HEK293 (cell line): ENCODE data around the gene FALEC.

Experiments used
- CTCF ChIA-PET: fragments of 350-600 bp; formaldehyde crosslinking; extraction: SDS; loops from one replicate; lab custom pipeline; 2021; ENCODE audit warnings: antibody characterized with exemption; lab: Yijun Ruan, JAX
- POLR2A ChIA-PET: fragments of 300-600 bp; formaldehyde crosslinking; extraction: SDS; loops from one replicate; lab custom pipeline; 2020; ENCODE audit warnings: antibody characterized with exemption, inconsistent platforms; lab: Yijun Ruan, JAX
- H3K27ac ChIP-seq: fragments of 200-500 bp; sonication (Bioruptor generic); 2 replicates; pipeline ENCODE4 v1.5.1; 2014; ENCODE audit warnings: low read depth, low read length, control low read depth, inconsistent platforms; ENCODE audit errors: extremely low read depth
- H3K36me3 ChIP-seq, 2 experiments: fragments of 200-500 bp in 1 of 2; sonication (Bioruptor generic) in 1 of 2; 1 replicate in 1 of 2; 2 replicates in 1 of 2; pipeline ENCODE4 v1.5.1; 2014 to 2017; ENCODE audit warnings: inconsistent platforms in 2 of 2, low read length in 2 of 2; ENCODE audit not compliant: control insufficient read depth in 2 of 2, insufficient read depth in 1 of 2
- H3K4me1 ChIP-seq: fragments of 200-500 bp; sonication (Bioruptor generic); 2 replicates; pipeline ENCODE4 v1.5.1; 2014; ENCODE audit warnings: mild to moderate bottlenecking, low read length, inconsistent platforms; ENCODE audit not compliant: control insufficient read depth, insufficient read depth
- H3K4me3 ChIP-seq: 2 replicates; pipeline ENCODE4 v1.5.1; 2011; ENCODE audit warnings: low read depth, mild to moderate bottlenecking, control low read depth, low read length, moderate library complexity
- H3K9me3 ChIP-seq: fragments of 200-500 bp; sonication (Bioruptor generic); 2 replicates; pipeline ENCODE4 v1.5.1; 2014; ENCODE audit warnings: low read depth, low read length, inconsistent platforms; ENCODE audit not compliant: control insufficient read depth, insufficient read depth
- GLI4 ChIP-seq: fragments of 450-650 bp; formaldehyde crosslinking; IDR thresholded peaks from 2 replicates; pipeline ENCODE4 v1.5.1; 2016; ENCODE audit warnings: missing biosample characterization, missing genetic modification characterization
- GLIS1 ChIP-seq: fragments of 450-650 bp; formaldehyde crosslinking; IDR thresholded peaks from 2 replicates; pipeline ENCODE4 v1.5.1; 2016; ENCODE audit warnings: missing biosample characterization, missing genetic modification characterization
- IKZF3 ChIP-seq: fragments of 450-650 bp; IDR thresholded peaks from 2 replicates; pipeline ENCODE4 v1.5.0; 2018; ENCODE audit warnings: missing biosample characterization, mild to moderate bottlenecking, missing genetic modification characterization, moderate library complexity
- KLF1 ChIP-seq: fragments of 450-650 bp; formaldehyde crosslinking; IDR thresholded peaks from 2 replicates; pipeline ENCODE4 v1.5.1; 2016; ENCODE audit warnings: missing biosample characterization, missing genetic modification characterization
- KLF10 ChIP-seq: fragments of 450-650 bp; IDR thresholded peaks from 2 replicates; pipeline ENCODE4 v1.5.1; 2018; ENCODE audit warnings: missing biosample characterization, mild to moderate bottlenecking, missing genetic modification characterization
- KLF16 ChIP-seq: fragments of 450-650 bp; formaldehyde crosslinking; IDR thresholded peaks from 2 replicates; pipeline ENCODE4 v1.5.1; 2017; ENCODE audit warnings: missing biosample characterization, missing genetic modification characterization
- KLF7 ChIP-seq: fragments of 450-650 bp; formaldehyde crosslinking; IDR thresholded peaks from 2 replicates; pipeline ENCODE4 v1.5.1; 2016; ENCODE audit warnings: missing biosample characterization, missing genetic modification characterization, borderline replicate concordance
- KLF8 ChIP-seq: fragments of 450-650 bp; formaldehyde crosslinking; IDR thresholded peaks from 2 replicates; pipeline ENCODE4 v1.5.1; 2016; ENCODE audit warnings: missing biosample characterization, missing genetic modification characterization
- KLF9 ChIP-seq: fragments of 450-650 bp; formaldehyde crosslinking; IDR thresholded peaks from 2 replicates; pipeline ENCODE4 v1.5.1; 2016; ENCODE audit warnings: missing biosample characterization, missing genetic modification characterization, low read depth
- SP2 ChIP-seq: fragments of 450-650 bp; formaldehyde crosslinking; IDR thresholded peaks from 2 replicates; pipeline ENCODE4 v1.5.1; 2016; ENCODE audit warnings: missing biosample characterization, missing genetic modification characterization
- SP3 ChIP-seq: fragments of 450-650 bp; formaldehyde crosslinking; IDR thresholded peaks from 2 replicates; pipeline ENCODE4 v1.5.1; 2016; ENCODE audit warnings: missing biosample characterization, missing genetic modification characterization
- SP7 ChIP-seq: fragments of 450-650 bp; formaldehyde crosslinking; IDR thresholded peaks from 2 replicates; pipeline ENCODE4 v1.5.1; 2016; ENCODE audit warnings: missing biosample characterization, missing genetic modification characterization
- ZBTB17 ChIP-seq: fragments of 450-650 bp; formaldehyde crosslinking; IDR thresholded peaks from 2 replicates; pipeline ENCODE4 v1.5.1; 2016; ENCODE audit warnings: missing biosample characterization, missing genetic modification characterization
- ZBTB20 ChIP-seq: fragments of 450-650 bp; formaldehyde crosslinking; IDR thresholded peaks from 2 replicates; pipeline ENCODE4 v1.5.1; 2016; ENCODE audit warnings: missing biosample characterization, missing genetic modification characterization
- ZBTB21 ChIP-seq: fragments of 450-650 bp; formaldehyde crosslinking; IDR thresholded peaks from 2 replicates; pipeline ENCODE4 v1.5.1; 2017; ENCODE audit warnings: missing biosample characterization, missing genetic modification characterization
- ZBTB48 ChIP-seq: fragments of 450-650 bp; formaldehyde crosslinking; IDR thresholded peaks from 2 replicates; pipeline ENCODE4 v1.5.1; 2016; ENCODE audit warnings: missing biosample characterization, missing genetic modification characterization
- ZIC2 ChIP-seq: fragments of 450-650 bp; formaldehyde crosslinking; IDR thresholded peaks from 2 replicates; pipeline ENCODE4 v1.5.1; 2016; ENCODE audit warnings: missing biosample characterization, missing genetic modification characterization
- ZNF324 ChIP-seq: fragments of 450-650 bp; formaldehyde crosslinking; IDR thresholded peaks from 2 replicates; pipeline ENCODE4 v1.5.1; 2016; ENCODE audit warnings: missing biosample characterization, missing genetic modification characterization
- ZNF335 ChIP-seq: fragments of 450-650 bp; formaldehyde crosslinking; conservative IDR thresholded peaks from 2 replicates; pipeline ENCODE4 v1.5.1; 2016; ENCODE audit warnings: missing biosample characterization, missing genetic modification characterization
- ZNF366 ChIP-seq: fragments of 450-650 bp; formaldehyde crosslinking; conservative IDR thresholded peaks from 2 replicates; pipeline ENCODE4 v1.5.1; 2016; ENCODE audit warnings: missing biosample characterization, missing genetic modification characterization
- ZNF394 ChIP-seq: fragments of 450-650 bp; formaldehyde crosslinking; IDR thresholded peaks from 2 replicates; pipeline ENCODE4 v1.5.1; 2016; ENCODE audit warnings: missing biosample characterization, missing genetic modification characterization, mild to moderate bottlenecking, moderate library complexity, borderline replicate concordance
- ZNF416 ChIP-seq: fragments of 450-650 bp; formaldehyde crosslinking; IDR thresholded peaks from 2 replicates; pipeline ENCODE4 v1.5.1; 2016; ENCODE audit warnings: missing biosample characterization, missing genetic modification characterization
- ZNF433 ChIP-seq: fragments of 450-650 bp; formaldehyde crosslinking; IDR thresholded peaks from 2 replicates; pipeline ENCODE4 v1.5.1; 2016; ENCODE audit warnings: missing biosample characterization, missing genetic modification characterization, low read depth
- ZNF561 ChIP-seq: fragments of 450-650 bp; IDR thresholded peaks from 2 replicates; pipeline ENCODE4 v1.5.1; 2018; ENCODE audit warnings: missing biosample characterization, missing genetic modification characterization, borderline replicate concordance
- ZNF629 ChIP-seq: fragments of 450-650 bp; formaldehyde crosslinking; IDR thresholded peaks from 2 replicates; pipeline ENCODE4 v1.5.1; 2017; ENCODE audit warnings: missing biosample characterization, missing genetic modification characterization
- ZNF791 ChIP-seq: fragments of 450-650 bp; formaldehyde crosslinking; IDR thresholded peaks from 2 replicates; pipeline ENCODE4 v1.5.1; 2016; ENCODE audit warnings: missing biosample characterization, missing genetic modification characterization
- ZSCAN30 ChIP-seq: fragments of 450-650 bp; IDR thresholded peaks from 2 replicates; pipeline ENCODE4 v1.5.1; 2018; ENCODE audit warnings: missing biosample characterization, mild to moderate bottlenecking, missing genetic modification characterization, moderate library complexity
- TF ChIP-seq, protein P1 (sequence below): fragments of 450-650 bp; formaldehyde crosslinking; IDR thresholded peaks from 2 replicates; pipeline ENCODE4 v1.5.1; 2016; ENCODE audit warnings: missing biosample characterization, missing genetic modification characterization
- TF ChIP-seq, protein P2 (sequence below): fragments of 450-650 bp; formaldehyde crosslinking; IDR thresholded peaks from 2 replicates; pipeline ENCODE4 v1.5.1; 2017; ENCODE audit warnings: missing biosample characterization, missing genetic modification characterization
- TF ChIP-seq, protein P3 (sequence below): fragments of 450-650 bp; formaldehyde crosslinking; IDR thresholded peaks from 2 replicates; pipeline ENCODE4 v1.5.1; 2016; ENCODE audit warnings: missing biosample characterization, missing genetic modification characterization
- TF ChIP-seq, protein P4 (sequence below): fragments of 450-650 bp; formaldehyde crosslinking; IDR thresholded peaks from 2 replicates; pipeline ENCODE4 v1.5.1; 2016; ENCODE audit warnings: missing biosample characterization, missing genetic modification characterization
- TF ChIP-seq, protein P5 (sequence below): fragments of 450-650 bp; formaldehyde crosslinking; IDR thresholded peaks from 2 replicates; pipeline ENCODE4 v1.5.1; 2017; ENCODE audit warnings: missing biosample characterization, missing genetic modification characterization

Gene FALEC

DNA sequence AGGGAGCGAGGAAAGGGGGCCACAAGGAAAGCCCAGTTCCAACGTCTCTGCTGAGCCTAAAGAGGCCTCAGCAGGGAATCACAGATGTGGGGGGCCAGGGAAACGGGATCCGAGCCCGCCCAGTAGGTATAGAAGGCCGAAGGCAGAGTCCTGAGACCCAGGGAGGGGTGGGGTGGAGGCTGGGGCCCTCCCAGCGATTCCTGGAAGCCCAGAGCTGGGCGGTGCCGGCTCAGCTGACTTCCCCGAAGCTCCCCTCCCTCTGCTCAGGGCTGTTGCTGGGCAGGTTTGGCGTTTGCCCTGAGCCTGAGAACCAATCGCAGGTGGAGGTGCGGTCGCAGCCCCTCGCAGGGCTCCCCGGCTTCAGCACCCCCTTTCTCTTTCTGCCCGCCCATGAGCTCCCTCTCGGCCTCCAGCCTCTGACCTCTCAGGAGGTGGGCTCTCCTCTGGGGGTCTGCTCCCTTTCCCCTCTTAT is 46.5 kb downstream of the FALEC start:
- H3K4me3 ChIP-seq, result peak overlapping the region; percentile 56
- CTCF ChIA-PET, result interaction anchor here (0.6 to 5.1 kb wide), 12 partner anchors 8 to 1918 kb away, joined by 3 to 62 read pairs (median 9); partner anchors contain the start of genes CTSK, MCL1 and MINDY1
- peaks cover 21% of the 10 kb centered on the region for H3K4me1 ChIP-seq
- H3K36me3 ChIP-seq, result no peaks in the 10 kb centered on the region
- POLR2A ChIA-PET, result interaction anchor here (0.7 to 8.8 kb wide), 10 partner anchors 12 to 266 kb away, joined by 3 to 272 read pairs (median 4); partner anchors contain the start of genes ADAMTSL4, ENSA, GOLPH3L and MCL1
- peak overlapping the region; percentile 96 for H3K27ac ChIP-seq
- H3K9me3 ChIP-seq, result no peaks in the 10 kb centered on the region
- TF ChIP-seq ZNF366 (peak; percentile 8; the same call in 1 of the 2 replicates), KLF10 (tag by site-specific recombination) (peak; percentile 100), ZBTB21 (tag by site-specific recombination) (peak; percentile 55; the same call in 1 of the 2 replicates), KLF9 (tag by site-specific recombination) (peak; percentile 89), ZSCAN30 (peak; percentile 24; the same call in 1 of the 2 replicates), KLF1 (tag by site-specific recombination) (peak; percentile 98), ZNF394 (tag by site-specific recombination) (no peak), ZNF335 (0 out of 2 replicates have a peak, but pooled peaks have one; percentile 1), KLF8 (tag by site-specific recombination) (peak; percentile 82), SP2 (tag by site-specific recombination) (peak; percentile 85), KLF7 (peak; percentile 88; the same call in 1 of the 2 replicates), ZNF791 (tag by site-specific recombination) (no peak), ZIC2 (tag by site-specific recombination) (peak; percentile 81; the same call in 1 of the 2 replicates), ZNF561 (peak; percentile 39; the same call in 1 of the 2 replicates), GLIS1 (tag by site-specific recombination) (peak; percentile 97), ZNF433 (no peak), ZBTB48 (peak; percentile 81; the same call in 1 of the 2 replicates), ZNF324 (tag by site-specific recombination) (peak; percentile 65; the same call in 1 of the 2 replicates), GLI4 (tag by site-specific recombination) (no peak), ZNF629 (tag by site-specific recombination) (peak; percentile 55; the same call in 1 of the 2 replicates), KLF16 (tag by site-specific recombination) (peak; percentile 76), ZNF416 (no peak), SP3 (tag by site-specific recombination) (peak; percentile 73), IKZF3 (peak; percentile 51; the same call in 1 of the 2 replicates), ZBTB20 (tag by site-specific recombination) (peak; percentile 95), SP7 (tag by site-specific recombination) (peak; percentile 63; the same call in 1 of the 2 replicates), ZBTB17 (tag by site-specific recombination) (peak; percentile 58; the same call in 1 of the 2 replicates)
- TF ChIP-seq, protein P1, sequence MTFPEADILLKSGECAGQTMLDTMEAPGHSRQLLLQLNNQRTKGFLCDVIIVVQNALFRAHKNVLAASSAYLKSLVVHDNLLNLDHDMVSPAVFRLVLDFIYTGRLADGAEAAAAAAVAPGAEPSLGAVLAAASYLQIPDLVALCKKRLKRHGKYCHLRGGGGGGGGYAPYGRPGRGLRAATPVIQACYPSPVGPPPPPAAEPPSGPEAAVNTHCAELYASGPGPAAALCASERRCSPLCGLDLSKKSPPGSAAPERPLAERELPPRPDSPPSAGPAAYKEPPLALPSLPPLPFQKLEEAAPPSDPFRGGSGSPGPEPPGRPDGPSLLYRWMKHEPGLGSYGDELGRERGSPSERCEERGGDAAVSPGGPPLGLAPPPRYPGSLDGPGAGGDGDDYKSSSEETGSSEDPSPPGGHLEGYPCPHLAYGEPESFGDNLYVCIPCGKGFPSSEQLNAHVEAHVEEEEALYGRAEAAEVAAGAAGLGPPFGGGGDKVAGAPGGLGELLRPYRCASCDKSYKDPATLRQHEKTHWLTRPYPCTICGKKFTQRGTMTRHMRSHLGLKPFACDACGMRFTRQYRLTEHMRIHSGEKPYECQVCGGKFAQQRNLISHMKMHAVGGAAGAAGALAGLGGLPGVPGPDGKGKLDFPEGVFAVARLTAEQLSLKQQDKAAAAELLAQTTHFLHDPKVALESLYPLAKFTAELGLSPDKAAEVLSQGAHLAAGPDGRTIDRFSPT, result no peak
- TF ChIP-seq, protein P2, sequence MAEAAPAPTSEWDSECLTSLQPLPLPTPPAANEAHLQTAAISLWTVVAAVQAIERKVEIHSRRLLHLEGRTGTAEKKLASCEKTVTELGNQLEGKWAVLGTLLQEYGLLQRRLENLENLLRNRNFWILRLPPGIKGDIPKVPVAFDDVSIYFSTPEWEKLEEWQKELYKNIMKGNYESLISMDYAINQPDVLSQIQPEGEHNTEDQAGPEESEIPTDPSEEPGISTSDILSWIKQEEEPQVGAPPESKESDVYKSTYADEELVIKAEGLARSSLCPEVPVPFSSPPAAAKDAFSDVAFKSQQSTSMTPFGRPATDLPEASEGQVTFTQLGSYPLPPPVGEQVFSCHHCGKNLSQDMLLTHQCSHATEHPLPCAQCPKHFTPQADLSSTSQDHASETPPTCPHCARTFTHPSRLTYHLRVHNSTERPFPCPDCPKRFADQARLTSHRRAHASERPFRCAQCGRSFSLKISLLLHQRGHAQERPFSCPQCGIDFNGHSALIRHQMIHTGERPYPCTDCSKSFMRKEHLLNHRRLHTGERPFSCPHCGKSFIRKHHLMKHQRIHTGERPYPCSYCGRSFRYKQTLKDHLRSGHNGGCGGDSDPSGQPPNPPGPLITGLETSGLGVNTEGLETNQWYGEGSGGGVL, result peak; percentile 62; the same call in 1 of the 2 replicates
- TF ChIP-seq, protein P3, sequence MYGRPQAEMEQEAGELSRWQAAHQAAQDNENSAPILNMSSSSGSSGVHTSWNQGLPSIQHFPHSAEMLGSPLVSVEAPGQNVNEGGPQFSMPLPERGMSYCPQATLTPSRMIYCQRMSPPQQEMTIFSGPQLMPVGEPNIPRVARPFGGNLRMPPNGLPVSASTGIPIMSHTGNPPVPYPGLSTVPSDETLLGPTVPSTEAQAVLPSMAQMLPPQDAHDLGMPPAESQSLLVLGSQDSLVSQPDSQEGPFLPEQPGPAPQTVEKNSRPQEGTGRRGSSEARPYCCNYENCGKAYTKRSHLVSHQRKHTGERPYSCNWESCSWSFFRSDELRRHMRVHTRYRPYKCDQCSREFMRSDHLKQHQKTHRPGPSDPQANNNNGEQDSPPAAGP (tag by site-specific recombination), result peak; percentile 31; the same call in 1 of the 2 replicates
- TF ChIP-seq, protein P4, sequence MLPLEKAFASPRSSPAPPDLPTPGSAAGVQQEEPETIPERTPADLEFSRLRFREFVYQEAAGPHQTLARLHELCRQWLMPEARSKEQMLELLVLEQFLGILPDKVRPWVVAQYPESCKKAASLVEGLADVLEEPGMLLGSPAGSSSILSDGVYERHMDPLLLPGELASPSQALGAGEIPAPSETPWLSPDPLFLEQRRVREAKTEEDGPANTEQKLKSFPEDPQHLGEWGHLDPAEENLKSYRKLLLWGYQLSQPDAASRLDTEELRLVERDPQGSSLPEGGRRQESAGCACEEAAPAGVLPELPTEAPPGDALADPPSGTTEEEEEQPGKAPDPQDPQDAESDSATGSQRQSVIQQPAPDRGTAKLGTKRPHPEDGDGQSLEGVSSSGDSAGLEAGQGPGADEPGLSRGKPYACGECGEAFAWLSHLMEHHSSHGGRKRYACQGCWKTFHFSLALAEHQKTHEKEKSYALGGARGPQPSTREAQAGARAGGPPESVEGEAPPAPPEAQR (tag by site-specific recombination), result no peak
- TF ChIP-seq, protein P5, sequence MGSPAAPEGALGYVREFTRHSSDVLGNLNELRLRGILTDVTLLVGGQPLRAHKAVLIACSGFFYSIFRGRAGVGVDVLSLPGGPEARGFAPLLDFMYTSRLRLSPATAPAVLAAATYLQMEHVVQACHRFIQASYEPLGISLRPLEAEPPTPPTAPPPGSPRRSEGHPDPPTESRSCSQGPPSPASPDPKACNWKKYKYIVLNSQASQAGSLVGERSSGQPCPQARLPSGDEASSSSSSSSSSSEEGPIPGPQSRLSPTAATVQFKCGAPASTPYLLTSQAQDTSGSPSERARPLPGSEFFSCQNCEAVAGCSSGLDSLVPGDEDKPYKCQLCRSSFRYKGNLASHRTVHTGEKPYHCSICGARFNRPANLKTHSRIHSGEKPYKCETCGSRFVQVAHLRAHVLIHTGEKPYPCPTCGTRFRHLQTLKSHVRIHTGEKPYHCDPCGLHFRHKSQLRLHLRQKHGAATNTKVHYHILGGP (tag by site-specific recombination), result peak; percentile 97
